WERI-Rb-1 (cell line): ENCODE data around the gene CUEDC1.

Experiments
- DNase-seq: peaks from one replicate; pipeline ENCODE4 v3.0.0-alpha.2; 2020
- H3K27ac ChIP-seq: fragments of 250-450 bp; sonication (Bioruptor Pico); 2 replicates; pipeline ENCODE4 v1.5.1; 2020; ENCODE audit warnings: mild to moderate bottlenecking, moderate library complexity
- H3K27me3 ChIP-seq: fragments of 250-450 bp; sonication (Bioruptor Pico); 2 replicates; pipeline ENCODE4 v1.5.1; 2021; ENCODE audit warnings: mild to moderate bottlenecking, low read depth, moderate library complexity; ENCODE audit not compliant: insufficient read depth, severe bottlenecking
- H3K36me3 ChIP-seq: fragments of 250-450 bp; sonication (Bioruptor Pico); 2 replicates; pipeline ENCODE4 v1.5.1; 2020; ENCODE audit warnings: mild to moderate bottlenecking, moderate library complexity
- H3K4me3 ChIP-seq: 2 replicates; pipeline ENCODE4 v1.5.1; 2011; ENCODE audit warnings: low read depth, mild to moderate bottlenecking, control low read depth, low read length
- H3K9me3 ChIP-seq: fragments of 250-450 bp; sonication (Bioruptor Pico); 2 replicates; pipeline ENCODE4 v1.5.1; 2021; ENCODE audit warnings: mild to moderate bottlenecking, moderate library complexity; ENCODE audit not compliant: severe bottlenecking
- CTCF ChIP-seq: IDR thresholded peaks from 2 replicates; pipeline ENCODE4 v1.5.1; 2011; ENCODE audit warnings: low read depth, mild to moderate bottlenecking, control low read depth, inconsistent platforms, low read length

The CUEDC1 gene

GRCh38 chr17:57986841-57987580 is 31.8 kb upstream of the CUEDC1 start:
- Histone ChIP-seq H3K4me3 (peak overlapping the region; percentile 85), H3K27ac (peak overlapping the region; percentile 98), H3K36me3 (peaks cover 44% of the 10 kb centered on the region), H3K27me3 (no peaks in the 10 kb centered on the region), H3K9me3 (no peaks in the 10 kb centered on the region)
- TF ChIP-seq CTCF, result no peak
- peak; percentile 32 for DNase-seq

DNA sequence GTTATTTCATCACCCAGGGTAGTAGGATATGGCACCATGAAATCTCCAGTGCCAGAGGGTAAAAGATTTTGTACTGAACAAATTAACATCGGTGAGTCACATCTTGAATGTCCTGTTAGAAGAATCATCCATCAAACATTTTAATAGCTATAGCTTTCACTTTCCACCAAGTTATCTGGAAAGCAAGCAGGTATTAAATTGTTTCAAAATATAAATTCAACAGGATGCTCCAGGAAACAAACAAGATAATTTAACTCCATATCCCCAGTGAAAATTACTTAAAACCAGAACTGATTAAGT is 30.4 kb upstream of the CUEDC1 start:
- peak overlapping the region; percentile 6 for H3K27ac ChIP-seq
- H3K27me3 ChIP-seq, result no peaks in the 10 kb centered on the region
- 0 out of 2 replicates have a peak overlapping the region, but pooled peaks have one; percentile 85 for H3K4me3 ChIP-seq
- H3K36me3 ChIP-seq, result peaks cover 57% of the 10 kb centered on the region
- TF ChIP-seq CTCF, result no peak
- DNase-seq, result no peak
- H3K9me3 ChIP-seq, result no peaks in the 10 kb centered on the region

DNA sequence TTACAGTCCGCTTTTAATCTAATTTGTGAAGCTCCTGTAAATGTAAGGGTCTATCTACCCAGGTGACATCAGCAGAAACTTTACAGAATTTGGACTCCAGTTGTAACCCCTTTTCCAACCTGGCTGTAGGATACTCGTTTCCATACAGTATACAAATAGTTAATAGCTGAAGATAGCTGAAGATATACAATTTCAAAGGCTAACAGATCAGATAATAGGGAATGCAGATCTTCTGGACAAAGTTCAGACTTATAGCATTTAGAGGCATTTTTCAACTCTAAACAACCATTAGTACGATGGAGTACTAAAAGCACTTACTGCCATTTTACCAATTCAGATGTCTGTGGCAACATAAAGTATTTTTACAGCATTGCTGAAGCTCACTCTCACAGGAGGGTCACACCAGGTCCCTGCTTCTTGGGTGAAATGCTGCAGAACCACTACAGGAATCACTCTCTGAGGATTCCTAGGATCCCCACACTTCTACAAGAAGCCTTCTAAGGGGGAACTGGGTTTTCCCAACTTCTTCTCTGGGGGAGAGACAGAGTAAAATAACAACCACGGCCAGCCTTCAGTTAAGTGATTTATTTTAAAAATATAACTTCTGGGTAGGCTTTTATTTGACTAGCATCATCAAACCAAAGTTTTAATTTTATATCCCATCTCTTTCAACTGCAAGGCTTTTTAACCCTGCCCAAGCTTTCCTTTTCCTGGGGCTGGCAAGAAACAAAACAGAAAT is 29.9 kb upstream of the CUEDC1 start:
- Histone ChIP-seq H3K4me3 (no peak overlapping the region), H3K27me3 (no peaks in the 10 kb centered on the region), H3K36me3 (peaks cover 63% of the 10 kb centered on the region), H3K9me3 (no peaks in the 10 kb centered on the region), H3K27ac (no peak overlapping the region; the same call in 1 of the 2 replicates)
- DNase-seq, result no peak
- no peak for TF ChIP-seq CTCF

GRCh38 chr17:57984261-57984890 is 29.2 kb upstream of the CUEDC1 start:
- peaks cover 67% of the 10 kb centered on the region for H3K36me3 ChIP-seq
- H3K27me3 ChIP-seq, result no peaks in the 10 kb centered on the region
- no peak overlapping the region for H3K27ac ChIP-seq
- DNase-seq, result no peak
- H3K4me3 ChIP-seq, result no peak overlapping the region
- no peaks in the 10 kb centered on the region for H3K9me3 ChIP-seq
- TF ChIP-seq CTCF, result no peak

- no peaks in the 10 kb centered on the region for H3K9me3 ChIP-seq
- no peaks in the 10 kb centered on the region for H3K27me3 ChIP-seq
- no peak for DNase-seq
- peaks cover 74% of the 10 kb centered on the region for H3K36me3 ChIP-seq
- H3K4me3 ChIP-seq, result no peak overlapping the region
- no peak for TF ChIP-seq CTCF
- no peak overlapping the region for H3K27ac ChIP-seq
These were observed 28.2 kb upstream of the CUEDC1 start for GRCh38 chr17:57983446-57983845.
